Measurements from ENCODE around the gene THSD4.

Gene THSD4

DNA sequence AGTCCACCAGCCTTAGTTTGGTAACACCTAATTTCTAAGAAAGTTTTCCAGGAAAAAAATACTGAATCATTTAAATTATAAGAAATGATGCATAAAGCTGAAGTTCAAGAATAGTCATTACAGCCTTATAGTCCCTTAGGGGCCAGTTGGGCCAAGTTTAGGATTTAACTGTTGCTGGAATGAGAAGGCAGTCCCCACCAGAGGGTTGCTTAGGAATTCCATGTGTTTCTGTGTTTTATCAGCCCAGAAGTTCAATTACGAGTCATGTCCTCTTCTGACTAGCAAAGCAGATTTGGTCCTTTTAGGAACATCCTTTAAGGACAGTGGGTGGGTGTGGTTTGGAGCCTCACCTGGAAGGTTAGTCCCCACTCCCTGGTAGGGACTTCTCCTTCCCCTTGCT is 638.1 kb downstream of the THSD4 start:
- DNase-seq (ENCODE audit: low spot score): no peak

GRCh38 chr15:71754660-71755059 is 639.4 kb downstream of the THSD4 start:
- no peak for DNase-seq (ENCODE audit: low spot score)

- no peak for DNase-seq (ENCODE audit: low spot score)
These were observed 640.1 kb downstream of the THSD4 start for GRCh38 chr15:71755092-71755970.

GRCh38 chr15:71756599-71757352 is 641.5 kb downstream of the THSD4 start:
- no peak for DNase-seq (ENCODE audit: low spot score)

DNA sequence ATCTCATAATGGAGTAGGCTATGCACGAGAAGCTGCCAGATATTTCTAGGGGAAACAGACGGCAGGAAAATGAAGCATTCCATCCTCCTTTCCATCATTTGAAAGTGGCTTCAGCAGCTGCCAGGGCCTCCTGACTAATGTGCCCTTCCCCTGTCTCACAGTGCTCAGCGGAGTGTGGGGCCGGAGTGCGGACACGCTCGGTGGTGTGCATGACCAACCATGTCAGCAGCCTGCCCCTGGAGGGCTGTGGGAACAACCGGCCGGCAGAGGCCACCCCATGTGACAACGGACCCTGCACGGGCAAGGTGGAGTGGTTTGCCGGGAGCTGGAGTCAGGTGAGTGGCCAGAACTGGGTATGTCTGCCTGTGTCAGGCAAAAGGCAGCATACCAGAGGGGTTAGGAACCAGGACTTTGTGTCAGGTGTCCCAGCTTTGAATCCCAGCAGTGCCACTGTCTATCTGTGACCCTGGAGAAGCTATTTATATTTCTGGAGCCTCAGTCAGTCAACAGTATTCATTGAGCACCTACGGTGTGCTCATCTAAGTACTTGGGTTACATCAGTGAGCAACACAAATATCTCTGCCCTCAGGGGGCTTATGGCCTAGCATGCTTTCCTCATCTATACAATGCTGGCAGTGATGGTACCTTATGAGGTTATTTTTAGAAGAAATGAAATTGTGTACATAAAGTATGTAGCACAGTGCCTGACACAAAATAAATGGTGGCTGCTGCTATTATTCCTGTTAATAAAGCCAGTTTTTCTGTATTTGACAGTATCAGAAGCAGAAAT is 642.7 kb downstream of the THSD4 start:
- DNase-seq (ENCODE audit: low spot score): no peak

- no peak for DNase-seq (ENCODE audit: low spot score)
These were observed 643.4 kb downstream of the THSD4 start for GRCh38 chr15:71758711-71759110.

- no peak for DNase-seq (ENCODE audit: low spot score)
These were observed 645.6 kb downstream of the THSD4 start for GRCh38 chr15:71760852-71761251.

DNA sequence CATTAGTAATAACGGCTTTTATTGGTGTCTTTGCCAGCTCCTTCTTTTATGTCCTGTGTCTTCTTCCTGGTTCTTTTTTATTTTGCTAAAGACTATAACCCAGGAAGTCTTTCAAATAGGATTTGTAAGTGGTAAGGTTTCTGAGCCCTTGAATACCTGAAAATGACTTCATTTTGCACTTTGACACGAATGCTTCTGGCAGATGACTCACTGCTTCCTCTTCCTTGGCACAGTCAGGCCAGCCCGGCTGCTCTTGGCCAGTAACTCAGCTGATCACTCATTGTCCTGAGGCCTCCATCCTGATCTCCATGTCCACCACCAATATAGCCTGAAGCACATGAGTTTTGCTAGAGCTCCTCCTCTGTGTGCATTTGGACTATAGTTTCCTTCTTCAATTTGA is 646.4 kb downstream of the THSD4 start:
- DNase-seq (ENCODE audit: low spot score): no peak

GRCh38 chr15:71768184-71768583 is 652.9 kb downstream of the THSD4 start:
- no peak for DNase-seq (ENCODE audit: low spot score)

DNA sequence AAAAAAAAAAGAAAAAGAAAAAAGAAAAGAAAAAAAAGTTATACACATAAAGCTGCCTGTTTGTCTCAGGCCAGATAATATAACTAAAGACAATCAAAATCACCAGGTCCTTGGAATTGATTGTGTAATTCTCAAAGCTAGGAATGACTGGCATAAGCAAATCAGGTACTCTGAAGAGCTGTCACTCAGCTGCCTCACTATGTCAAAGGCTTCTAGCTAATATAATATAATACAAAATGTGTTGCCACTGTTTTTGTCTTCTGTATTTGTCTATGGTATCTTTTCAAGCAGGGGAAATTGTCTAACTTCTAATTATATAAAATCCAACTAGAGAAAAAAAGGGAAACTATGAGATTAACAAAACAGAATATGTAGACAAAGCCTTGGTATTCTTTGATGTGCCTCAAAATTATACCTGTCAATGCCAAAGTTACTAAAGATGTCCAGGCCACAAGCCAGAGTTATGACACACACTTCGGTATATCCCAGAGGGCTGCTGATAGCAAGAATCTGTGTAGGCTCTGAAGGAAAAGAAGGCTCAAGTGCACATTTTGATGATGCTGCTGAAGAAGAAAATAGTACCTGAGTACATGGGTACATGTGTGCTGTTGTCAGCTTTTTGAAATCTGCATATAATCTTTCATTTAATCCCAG is 658.1 kb downstream of the THSD4 start:
- DNase-seq (ENCODE audit: low spot score): no peak

GRCh38 chr15:71775856-71776255 is 660.6 kb downstream of the THSD4 start:
- DNase-seq (ENCODE audit: low spot score): no peak

- DNase-seq (ENCODE audit: low spot score): no peak
These were observed 661.0 kb downstream of the THSD4 start for GRCh38 chr15:71776304-71776703.

GRCh38 chr15:71777216-71777943 is 662.1 kb downstream of the THSD4 start:
- no peak for DNase-seq (ENCODE audit: low spot score)

- no peak for DNase-seq (ENCODE audit: low spot score)
These were observed 664.0 kb downstream of the THSD4 start for GRCh38 chr15:71779073-71779797.

- no peak for DNase-seq (ENCODE audit: low spot score)
These were observed 665.1 kb downstream of the THSD4 start for GRCh38 chr15:71780115-71780976.

DNA sequence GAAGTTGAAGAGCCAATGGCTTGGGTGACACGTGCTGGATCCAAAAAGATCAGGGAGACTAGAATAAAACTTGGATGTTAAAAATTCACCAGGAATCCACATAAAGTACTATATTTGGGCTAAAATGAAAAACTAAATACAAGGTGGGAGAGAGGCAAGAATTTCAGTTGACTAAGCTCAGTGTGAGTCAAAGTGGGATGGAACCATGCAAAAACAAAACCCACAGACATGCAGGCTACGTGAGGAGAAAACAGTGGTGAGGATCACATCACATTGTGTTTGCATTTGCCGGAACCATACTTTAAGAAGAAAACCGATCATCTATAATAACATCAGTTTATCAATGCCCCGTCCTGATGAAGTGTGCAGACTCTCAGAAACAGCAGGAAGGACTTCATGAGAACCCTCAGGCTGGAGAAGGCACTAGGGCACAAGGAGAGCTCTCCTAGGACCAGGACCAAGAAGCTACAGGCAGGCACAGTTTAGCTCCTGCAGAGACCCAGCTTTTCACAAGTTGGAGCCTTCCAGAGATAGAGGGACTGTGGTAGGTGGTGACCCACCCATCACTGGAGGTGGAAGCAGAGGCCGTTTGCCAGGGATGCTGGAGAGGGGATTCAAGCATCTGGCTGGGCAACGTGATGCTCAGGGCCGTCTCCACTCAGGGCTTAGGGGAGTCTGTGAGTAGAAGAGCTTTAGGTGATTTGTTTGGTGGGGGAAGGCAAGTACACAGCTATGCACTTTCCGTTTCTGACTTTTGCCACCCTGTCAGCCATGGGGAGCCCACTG is 666.1 kb downstream of the THSD4 start:
- DNase-seq (ENCODE audit: low spot score): no peak

DNA sequence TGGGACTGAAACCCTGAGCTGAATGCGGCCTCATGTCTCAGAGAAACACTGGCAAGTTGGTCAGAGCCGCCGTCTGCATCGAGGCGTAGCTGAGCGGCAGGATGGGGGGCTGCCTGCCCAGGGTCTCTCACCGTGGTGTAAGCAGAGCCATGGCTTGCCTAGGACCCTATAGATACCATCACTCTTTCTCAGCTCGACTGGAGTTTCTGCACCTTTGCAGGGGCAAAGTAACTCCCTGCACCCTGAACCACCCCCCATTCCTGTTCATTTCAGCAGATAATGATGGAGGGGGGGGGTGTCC is 666.6 kb downstream of the THSD4 start:
- no peak for DNase-seq (ENCODE audit: low spot score)

DNA sequence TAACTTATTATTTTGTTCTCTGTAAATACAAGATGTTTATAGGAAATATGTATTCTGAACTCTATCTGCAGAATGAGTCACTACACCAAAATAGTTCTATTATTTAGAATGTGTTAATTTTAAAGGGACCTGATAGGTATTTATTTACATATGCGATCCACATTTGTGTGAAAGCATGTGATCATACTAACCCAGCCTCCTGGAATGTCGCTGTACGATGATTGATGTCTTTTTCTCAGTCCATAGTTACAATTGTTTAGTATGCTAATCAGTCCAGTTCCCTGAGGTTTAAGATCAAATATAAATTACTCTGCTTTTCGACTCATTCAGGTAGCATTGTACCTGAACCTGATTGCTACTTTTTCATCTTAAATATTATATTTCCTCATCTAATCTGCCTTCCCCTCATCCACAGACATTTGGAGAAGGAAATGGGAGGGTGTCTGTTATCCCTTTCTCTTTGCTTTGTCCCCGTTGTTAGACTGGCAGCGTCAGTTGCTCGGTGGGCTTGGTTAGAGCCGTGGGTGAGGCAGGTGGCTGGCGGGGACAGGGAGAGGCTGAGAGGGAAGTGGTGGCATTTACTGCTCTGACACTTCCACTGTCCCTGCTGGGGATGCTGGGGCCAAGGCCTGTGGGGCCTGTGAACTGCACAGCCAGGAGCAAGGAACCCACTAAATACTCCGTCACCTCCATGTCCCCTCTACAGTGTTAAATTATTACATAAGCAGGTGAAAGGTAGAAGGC is 667.3 kb downstream of the THSD4 start:
- DNase-seq (ENCODE audit: low spot score): no peak

All from left forelimb (tissue), 1 donor.